HL-60/S4 treated with retinoic acid at 250 ng/mL for 4 days and 3 days (cell line): ENCODE data around the gene PRMT7.

Experiments used
- in situ Hi-C: fragments of 300-500 bp; cut with MboI; formaldehyde crosslinking; loops from 2 replicates; pipeline ENCODE4 v1.7.0; 2022; ENCODE audit warnings: low sequenced_read_pairs

The PRMT7 gene

GRCh38 chr16:68299571-68300453 lies 11.0 kb upstream of the PRMT7 start:
- in situ Hi-C loops: no loop called here

DNA sequence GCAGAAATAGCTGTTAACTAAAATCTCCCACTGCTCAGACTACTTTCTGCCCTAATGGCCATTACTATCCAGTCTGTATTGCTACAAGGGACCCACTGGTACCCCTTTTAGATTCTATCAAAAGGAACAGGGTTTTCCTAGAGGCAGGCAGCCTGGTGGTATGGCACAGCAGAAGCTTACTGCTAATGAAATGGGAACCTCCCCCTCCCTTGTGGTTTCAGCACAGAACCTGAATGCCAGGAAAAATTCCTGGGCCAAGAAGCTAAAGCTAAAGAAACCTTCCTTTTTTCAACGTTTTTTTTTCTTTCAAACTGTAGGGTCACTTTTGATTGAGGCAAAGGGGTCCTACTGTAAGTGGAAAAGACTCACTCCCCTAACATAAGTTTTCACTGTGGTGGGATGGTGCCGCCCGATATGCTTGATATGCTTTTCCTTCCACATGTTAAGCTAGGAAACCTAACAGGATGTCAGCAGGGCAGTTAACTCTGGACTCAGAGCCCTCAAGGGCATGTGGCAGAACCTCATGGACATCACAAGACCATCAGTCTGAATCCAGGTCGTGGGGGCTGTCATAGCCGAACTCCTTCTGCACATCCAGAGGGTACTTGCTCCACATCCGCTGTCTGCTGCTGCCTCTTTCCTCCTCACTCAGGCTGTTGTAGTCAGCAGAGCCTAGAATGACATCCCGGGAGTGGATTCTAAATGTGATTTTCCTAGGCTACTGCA lies 9.9 kb upstream of the PRMT7 start:
- in situ Hi-C loops: no loop called here

GRCh38 chr16:68306633-68307032 lies 4.2 kb upstream of the PRMT7 start:
- in situ Hi-C loops: loop anchor here (5.0 kb wide), 1 partner anchor 34 kb away; no protein-coding TSS in a partner anchor

DNA sequence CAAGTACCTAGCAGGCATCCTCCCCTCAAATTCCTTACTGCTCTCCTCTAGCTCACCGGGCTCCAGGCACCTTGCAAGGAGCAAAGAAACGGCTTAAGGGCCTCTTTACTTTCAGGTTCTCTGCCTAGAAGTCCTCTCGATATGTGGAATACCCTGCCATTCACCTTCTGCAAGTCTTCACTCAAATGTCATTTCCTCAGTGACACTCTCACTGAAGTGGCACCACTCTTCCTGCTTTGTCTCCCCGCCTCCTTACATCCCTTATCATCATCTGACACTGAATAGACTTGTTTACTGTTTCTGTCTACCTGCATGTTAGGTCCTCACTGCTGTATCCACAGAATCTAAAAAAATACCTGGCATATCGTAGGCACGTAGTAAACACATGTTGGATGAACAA lies 1.0 kb upstream of the PRMT7 start:
- in situ Hi-C loops: loop anchor here (5.0 kb wide), 1 partner anchor 37 kb away; no protein-coding TSS in a partner anchor

- in situ Hi-C loops: no loop called here
Observed at GRCh38 chr16:68310437-68310773, 414 bp upstream of the PRMT7 start.

DNA sequence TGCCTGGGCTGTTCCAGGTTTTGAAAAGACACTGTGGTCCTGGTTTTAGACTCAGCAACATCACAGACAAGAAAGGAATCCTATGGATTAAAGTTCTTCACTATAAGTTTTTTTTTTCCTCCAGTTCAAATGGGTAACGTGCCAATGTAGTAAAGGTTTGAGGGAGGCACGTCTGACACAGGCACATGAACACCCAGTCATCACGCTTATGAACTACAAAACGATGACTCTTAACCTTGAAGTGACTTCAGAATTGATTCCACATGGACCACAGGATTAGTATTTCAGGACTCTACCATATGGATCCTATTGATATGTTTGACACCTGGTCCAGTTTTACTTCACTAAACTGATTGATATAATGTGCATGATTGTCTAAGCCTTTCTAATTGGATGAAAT lies 2.3 kb downstream of the PRMT7 start:
- in situ Hi-C loops: no loop called here

GRCh38 chr16:68319185-68319908 lies 8.5 kb downstream of the PRMT7 start:
- in situ Hi-C loops: no loop called here

DNA sequence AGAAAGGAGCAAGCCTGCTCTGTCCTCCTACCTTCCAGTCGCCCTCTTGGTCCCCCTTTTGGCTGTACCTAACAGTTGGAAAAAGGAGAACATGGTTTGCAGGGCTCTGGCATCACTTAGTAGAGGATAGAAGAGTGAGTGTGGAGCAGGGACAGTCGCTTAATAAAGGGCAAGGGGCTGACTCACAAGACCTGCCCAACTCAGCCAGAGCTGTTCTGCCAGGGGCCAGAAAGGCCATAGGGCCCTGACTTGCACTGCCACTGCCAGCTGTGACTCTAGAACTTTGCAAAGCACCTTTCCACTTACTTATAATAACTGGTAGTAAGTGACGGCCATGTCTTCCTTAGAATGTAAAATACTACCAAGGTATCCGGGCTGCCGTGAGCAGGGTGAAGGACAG lies 13.5 kb downstream of the PRMT7 start:
- in situ Hi-C loops: no loop called here

GRCh38 chr16:68324780-68325357 lies 14.1 kb downstream of the PRMT7 start:
- in situ Hi-C loops: no loop called here

DNA sequence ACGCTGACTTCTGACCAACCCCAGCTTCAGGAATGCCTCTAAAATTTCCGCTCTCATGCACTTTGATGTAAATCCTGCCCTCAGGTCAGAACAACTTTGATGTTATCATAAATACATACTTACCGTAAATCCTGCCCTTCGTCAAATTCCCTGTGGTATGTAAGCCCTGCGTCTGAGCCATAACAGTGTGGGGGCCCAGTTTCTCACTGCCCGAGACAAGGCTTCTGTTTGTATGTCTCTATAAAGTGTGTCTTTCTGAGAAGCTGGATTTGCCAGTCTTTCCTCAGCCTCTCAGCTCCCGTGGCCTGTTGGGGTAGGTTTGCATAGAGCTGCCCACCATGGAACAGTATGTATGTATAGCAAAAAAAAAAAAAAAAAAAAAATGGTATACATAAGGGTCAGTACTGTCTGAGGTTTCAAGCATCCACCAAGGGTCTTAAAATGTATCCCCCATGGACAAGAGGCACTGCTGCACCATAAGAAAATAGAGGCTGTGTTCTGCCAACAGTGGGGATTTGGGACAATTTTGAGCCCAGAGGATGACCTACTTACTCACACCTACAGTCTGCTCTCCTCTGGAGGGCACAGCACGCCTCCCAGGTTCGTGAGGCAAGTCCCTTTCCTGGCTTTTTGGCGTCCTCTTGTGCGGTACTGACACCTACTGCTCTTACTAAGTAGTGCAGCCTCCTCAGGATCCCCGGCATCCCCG lies 17.5 kb downstream of the PRMT7 start:
- in situ Hi-C loops: no loop called here

DNA sequence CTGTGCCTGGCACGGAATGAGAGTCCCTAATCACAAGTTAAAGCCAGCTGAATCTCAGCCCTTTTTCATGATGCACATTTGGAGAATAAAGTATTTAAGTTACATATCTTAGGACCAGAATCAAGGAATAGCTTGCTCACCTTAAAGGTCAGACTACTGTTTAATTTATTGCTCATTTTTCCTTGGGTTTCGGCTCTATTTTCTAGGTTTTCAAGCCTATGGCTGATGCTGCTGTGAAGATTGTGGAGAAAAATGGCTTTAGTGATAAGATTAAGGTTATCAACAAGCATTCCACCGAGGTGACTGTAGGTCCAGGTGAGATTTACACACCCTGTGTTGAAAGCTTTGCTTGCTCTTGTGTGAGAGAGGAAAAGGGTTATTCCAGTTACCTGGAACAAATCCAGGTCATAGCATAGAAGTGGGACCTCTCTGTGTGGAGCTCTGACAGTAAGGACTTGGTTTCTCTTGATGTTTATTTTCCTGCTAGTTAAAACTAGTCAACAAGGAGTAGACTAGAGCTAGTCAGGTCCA lies 18.1 kb downstream of the PRMT7 start:
- in situ Hi-C loops: no loop called here

DNA sequence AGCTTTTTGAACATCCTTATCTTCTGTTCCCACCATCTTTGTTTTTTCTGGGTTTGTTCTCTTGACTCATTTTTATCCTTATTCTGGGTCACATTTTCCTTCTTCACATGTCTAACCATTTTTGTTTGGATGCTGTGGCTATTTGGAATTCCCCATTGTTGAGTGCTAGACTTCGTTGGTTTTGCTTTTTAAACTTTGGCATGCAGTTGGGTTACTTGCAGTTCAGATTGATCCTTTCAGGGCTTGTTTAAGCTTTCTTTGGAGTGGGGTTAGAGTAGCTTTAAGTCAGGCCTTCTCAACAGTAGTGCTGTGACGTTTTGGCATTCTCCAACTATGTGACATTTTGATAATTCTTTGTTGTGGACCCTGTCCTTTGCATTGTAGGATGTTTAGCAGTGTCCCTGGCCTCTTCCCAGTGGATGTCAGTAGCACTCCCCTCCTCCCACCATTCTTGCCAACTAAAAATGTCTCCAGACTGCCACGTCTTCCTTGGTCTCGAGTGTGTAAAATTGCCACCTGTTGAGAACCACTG lies 21.1 kb downstream of the PRMT7 start:
- in situ Hi-C loops: no loop called here

- in situ Hi-C loops: no loop called here
Observed at GRCh38 chr16:68332411-68333121, 21.7 kb downstream of the PRMT7 start.

GRCh38 chr16:68335175-68335574 lies 24.4 kb downstream of the PRMT7 start:
- in situ Hi-C loops: no loop called here

DNA sequence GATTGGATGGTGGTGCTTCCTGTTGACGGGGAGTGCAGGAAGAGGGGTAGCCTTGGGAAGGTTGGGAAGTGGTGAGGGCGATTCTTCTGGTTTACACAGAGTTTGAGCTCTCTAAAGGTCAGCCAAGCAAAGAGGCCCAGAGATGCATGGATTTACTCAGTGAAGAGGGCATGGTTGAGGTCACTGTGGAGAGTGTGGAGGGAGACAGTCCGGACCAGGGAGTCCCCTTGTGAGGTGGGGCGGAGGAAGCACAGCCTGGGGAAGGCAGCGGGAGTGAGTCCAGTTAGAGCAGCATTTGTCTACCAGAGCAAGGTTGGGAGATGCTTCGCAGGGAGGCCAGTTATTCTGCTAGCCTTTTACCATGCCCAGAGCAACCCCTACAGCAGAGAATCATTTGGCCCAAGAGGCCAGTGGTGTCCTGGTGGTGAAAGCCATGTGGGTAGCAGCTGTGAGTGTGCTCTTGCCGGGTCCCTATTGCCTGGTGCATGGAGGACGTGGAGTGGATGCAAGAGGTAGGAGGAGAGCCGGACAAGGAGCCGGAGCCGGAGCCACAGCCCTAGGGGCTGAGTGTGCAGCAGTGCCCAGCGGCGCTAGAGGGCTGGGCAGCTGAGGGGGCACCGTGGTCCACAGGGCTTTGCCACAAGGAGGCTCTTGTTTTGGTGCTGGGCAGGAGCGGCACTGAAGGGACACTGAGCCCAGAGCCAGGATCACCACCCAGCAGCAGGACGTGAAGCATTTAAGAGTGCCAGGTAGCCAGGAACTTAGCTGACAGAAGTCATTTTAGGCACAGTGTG lies 27.7 kb downstream of the PRMT7 start:
- in situ Hi-C loops: no loop called here

- in situ Hi-C loops: no loop called here
Observed at GRCh38 chr16:68339214-68339613, 28.4 kb downstream of the PRMT7 start.

GRCh38 chr16:68342620-68343019 lies 31.8 kb downstream of the PRMT7 start:
- in situ Hi-C loops: no loop called here

DNA sequence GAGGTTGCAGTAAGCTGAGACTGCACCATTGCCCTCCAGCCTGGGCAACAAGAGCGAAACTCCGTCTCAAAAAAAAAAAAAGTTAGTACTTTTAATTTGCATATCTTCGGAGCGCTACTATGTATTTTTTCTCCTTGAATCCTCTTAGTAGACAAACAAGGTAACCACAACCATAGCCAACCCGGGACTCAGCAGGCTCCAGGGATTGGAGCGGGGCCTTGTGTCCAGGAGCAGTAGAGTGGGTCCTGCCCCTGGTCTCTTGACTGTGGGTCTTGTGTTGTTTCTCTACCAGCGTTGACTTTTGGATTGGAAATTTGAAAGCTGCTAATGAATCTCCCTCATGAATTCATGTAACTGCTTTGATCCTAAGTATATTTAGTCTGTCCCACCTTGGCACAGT lies 32.3 kb downstream of the PRMT7 start:
- in situ Hi-C loops: no loop called here

DNA sequence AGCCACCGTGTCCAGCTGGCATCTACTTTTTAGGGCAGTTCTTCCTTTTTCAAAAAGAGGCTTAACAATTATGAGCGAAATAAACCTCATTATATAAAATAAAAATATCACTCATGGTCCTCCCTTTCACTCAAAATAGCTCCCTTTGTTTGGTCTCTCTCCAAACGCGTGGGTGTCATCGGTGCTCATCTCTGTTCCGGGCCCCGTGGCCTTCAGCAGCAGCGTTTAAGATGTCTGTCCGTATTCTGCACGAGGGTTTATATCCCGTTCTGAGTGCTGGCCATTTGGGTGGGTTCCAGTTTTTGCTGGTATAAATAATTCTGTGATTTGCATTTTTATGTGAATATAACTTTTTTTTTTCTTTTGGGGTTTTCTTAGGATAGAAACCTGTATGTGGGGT lies 33.4 kb downstream of the PRMT7 start:
- in situ Hi-C loops: no loop called here
